AG09319 (cell line): Measurements from ENCODE around the gene PHF21B.

Experiments used
- DNase-seq: peaks from one replicate; pipeline ENCODE4 v3.0.0-alpha.2; 2010; ENCODE audit warnings: low read depth; ENCODE audit errors: extremely low read depth
- TF ChIP-seq, protein P1 (sequence below): IDR thresholded peaks from 2 replicates; pipeline ENCODE4 v1.5.1; 2011; ENCODE audit warnings: low read depth, mild to moderate bottlenecking, inconsistent platforms, low read length, moderate library complexity

The PHF21B gene

DNA sequence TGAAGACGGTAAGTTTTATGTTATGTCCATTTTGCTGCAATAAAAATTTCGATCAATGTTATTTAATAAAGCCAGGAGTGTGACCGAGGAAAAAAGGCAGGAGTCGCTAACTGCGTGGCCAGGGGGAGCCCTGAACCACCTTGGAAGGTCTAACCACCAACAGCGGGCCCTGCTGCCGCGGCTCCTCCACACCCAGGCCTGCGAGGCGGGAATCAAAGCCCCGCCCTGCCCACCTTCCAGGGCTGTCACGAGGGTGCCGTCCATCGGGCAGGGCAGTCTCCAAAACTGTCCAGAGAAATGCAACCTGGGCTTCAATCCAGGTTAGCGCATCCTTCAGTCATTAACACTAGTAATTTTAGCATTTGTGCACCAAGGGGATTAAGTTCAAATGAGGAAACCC lies 19.0 kb downstream of the PHF21B start:
- DNase-seq: no peak
- TF ChIP-seq, protein P1, sequence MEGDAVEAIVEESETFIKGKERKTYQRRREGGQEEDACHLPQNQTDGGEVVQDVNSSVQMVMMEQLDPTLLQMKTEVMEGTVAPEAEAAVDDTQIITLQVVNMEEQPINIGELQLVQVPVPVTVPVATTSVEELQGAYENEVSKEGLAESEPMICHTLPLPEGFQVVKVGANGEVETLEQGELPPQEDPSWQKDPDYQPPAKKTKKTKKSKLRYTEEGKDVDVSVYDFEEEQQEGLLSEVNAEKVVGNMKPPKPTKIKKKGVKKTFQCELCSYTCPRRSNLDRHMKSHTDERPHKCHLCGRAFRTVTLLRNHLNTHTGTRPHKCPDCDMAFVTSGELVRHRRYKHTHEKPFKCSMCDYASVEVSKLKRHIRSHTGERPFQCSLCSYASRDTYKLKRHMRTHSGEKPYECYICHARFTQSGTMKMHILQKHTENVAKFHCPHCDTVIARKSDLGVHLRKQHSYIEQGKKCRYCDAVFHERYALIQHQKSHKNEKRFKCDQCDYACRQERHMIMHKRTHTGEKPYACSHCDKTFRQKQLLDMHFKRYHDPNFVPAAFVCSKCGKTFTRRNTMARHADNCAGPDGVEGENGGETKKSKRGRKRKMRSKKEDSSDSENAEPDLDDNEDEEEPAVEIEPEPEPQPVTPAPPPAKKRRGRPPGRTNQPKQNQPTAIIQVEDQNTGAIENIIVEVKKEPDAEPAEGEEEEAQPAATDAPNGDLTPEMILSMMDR: no peak

DNA sequence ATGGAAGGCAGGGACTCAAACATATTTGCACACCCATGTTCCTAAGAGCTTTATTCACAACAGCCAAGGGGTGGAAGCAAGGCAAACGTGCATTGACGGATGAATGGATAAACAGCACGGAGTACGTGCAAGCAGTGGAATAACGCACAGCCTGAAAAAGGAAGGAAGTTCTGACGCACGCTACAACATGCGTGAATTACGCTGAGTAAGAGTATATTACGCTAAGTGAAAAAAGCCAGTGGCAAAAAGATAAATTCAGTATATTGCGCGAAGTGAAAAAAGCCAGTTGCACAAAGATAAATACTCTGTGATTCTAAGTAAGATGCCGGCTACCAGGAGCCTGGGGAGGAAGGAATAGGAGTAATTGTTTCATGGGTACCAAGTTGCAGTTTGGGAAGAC lies 19.5 kb downstream of the PHF21B start:
- no peak for DNase-seq
- TF ChIP-seq, protein P1: no peak

GRCh38 chr22:44988671-44989070 lies 21.1 kb downstream of the PHF21B start:
- TF ChIP-seq, protein P1: no peak
- DNase-seq: no peak

GRCh38 chr22:44986926-44987325 lies 22.9 kb downstream of the PHF21B start:
- TF ChIP-seq, protein P1: no peak
- no peak for DNase-seq

GRCh38 chr22:44985906-44986527 lies 23.8 kb downstream of the PHF21B start:
- TF ChIP-seq, protein P1: no peak
- DNase-seq: no peak

DNA sequence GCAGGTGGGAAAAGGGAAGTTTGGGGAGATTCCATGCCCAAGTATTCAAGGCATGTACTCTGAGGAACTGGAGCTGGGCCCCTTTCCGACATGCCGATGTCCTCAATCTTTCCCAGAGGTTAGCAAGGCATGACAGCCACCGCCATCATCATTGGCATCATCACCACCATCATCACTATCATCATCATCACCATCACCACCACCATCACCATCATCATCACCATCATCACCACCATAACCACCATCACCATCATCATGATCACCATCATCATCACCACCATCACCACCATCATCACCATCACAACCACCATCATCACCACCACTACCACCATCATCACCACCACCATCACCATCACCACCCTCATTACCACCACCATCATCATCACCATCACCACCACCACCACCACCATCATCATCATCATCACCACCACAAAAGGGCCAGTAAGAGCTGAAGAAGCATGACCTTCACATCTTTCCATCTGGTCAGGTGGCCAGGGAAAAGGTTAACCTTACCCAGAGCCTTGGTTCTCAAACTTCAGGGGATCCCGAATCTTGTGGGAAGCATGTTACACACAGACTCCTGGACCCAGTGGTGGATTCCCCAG lies 25.8 kb downstream of the PHF21B start:
- DNase-seq: no peak
- TF ChIP-seq, protein P1: no peak

DNA sequence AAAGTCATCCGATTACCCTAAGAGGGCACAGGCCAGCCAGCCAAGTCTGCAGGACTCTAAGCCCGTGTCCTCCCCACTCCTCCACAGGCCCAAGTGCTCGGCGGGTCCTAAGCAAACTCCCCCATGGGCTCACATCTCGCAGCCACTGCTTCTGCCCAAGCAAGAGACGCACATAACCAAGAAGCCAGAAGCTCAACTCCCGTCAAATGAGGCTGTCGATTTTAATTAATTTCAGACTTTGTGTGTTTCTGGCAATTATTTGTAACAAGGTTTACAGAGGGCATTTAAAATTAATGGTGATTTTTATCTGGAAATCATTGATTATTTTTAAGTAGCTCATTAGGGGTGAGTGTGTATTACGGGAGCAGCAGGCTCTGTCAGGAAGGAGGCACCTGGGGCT lies 27.4 kb downstream of the PHF21B start:
- no peak for DNase-seq
- TF ChIP-seq, protein P1: no peak
